ENCODE results near the gene OR6X1. TPM values are rescaled to one million over a fixed set of nuclear protein-coding genes. Genes with fewer than 3 reads are reported as not detected.
"Not testable (repeated sequence)": the region's sequence is repeated elsewhere in the genome, so short reads cannot be mapped to it uniquely, and the experiment has no call there.

The OR6X1 gene
- total RNA-seq, 6 experiments from 2014 or later: not detected

- no peak for TF ChIP-seq CTCF (IDR thresholded peaks at IDR 0.05)
- no peak overlapping the region; the same call in 1 of the 2 replicates for H3K27ac Mint-ChIP-seq
- H3K27me3 Mint-ChIP-seq (ENCODE audit: insufficient read depth): no peaks in the 10 kb centered on the region
- H3K4me1 Mint-ChIP-seq (ENCODE audit: low read depth): no peaks in the 10 kb centered on the region
- DNase-seq: peak; percentile 64
- H3K36me3 Mint-ChIP-seq (ENCODE audit: low read depth): peaks cover 10% of the 10 kb centered on the region; the same call in 1 of the 2 replicates
- no peak overlapping the region for H3K4me3 Mint-ChIP-seq
- peaks cover 24% of the 10 kb centered on the region for H3K9me3 Mint-ChIP-seq
Measured at GRCh38 chr11:123729602-123730001, 24.7 kb downstream of the OR6X1 start.

GRCh38 chr11:123725995-123726655 lies 28.2 kb downstream of the OR6X1 start:
- no peaks in the 10 kb centered on the region for H3K4me1 Mint-ChIP-seq (ENCODE audit: low read depth)

GRCh38 chr11:123719452-123719851 lies 34.9 kb downstream of the OR6X1 start:
- DNase-seq: peak; percentile 70
- peaks cover 8% of the 10 kb centered on the region for H3K4me1 Mint-ChIP-seq (ENCODE audit: low read depth)
- peaks cover 12% of the 10 kb centered on the region for H3K27me3 Mint-ChIP-seq (ENCODE audit: insufficient read depth)
- H3K36me3 Mint-ChIP-seq (ENCODE audit: low read depth): no peaks in the 10 kb centered on the region; the same call in 1 of the 2 replicates
- no peak overlapping the region for H3K4me3 Mint-ChIP-seq
- no peak overlapping the region for H3K27ac Mint-ChIP-seq
- no peak for TF ChIP-seq CTCF (IDR thresholded peaks at IDR 0.05)
- no peaks in the 10 kb centered on the region for H3K9me3 Mint-ChIP-seq

More at GRCh38 chr11:123725995-123726655, 28.2 kb downstream of the OR6X1 start:
- DNase-seq: no peak
- peaks cover 24% of the 10 kb centered on the region for H3K9me3 Mint-ChIP-seq
- H3K27ac Mint-ChIP-seq: no peak overlapping the region
- H3K4me3 Mint-ChIP-seq: no peak overlapping the region
- no peak for TF ChIP-seq CTCF (IDR thresholded peaks at IDR 0.05)
- no peaks in the 10 kb centered on the region for H3K27me3 Mint-ChIP-seq (ENCODE audit: insufficient read depth)
- no peaks in the 10 kb centered on the region; the same call in 1 of the 2 replicates for H3K36me3 Mint-ChIP-seq (ENCODE audit: low read depth)

GRCh38 chr11:123718469-123718868 lies 35.8 kb downstream of the OR6X1 start:
- TF ChIP-seq CTCF (IDR thresholded peaks at IDR 0.05): no peak
- Mint-ChIP-seq H3K27me3 (ENCODE audit: insufficient read depth) (peaks cover 18% of the 10 kb centered on the region), H3K4me3 (no peak overlapping the region), H3K36me3 (ENCODE audit: low read depth) (no peaks in the 10 kb centered on the region), H3K4me1 (ENCODE audit: low read depth) (peaks cover 8% of the 10 kb centered on the region), H3K27ac (no peak overlapping the region), H3K9me3 (no peaks in the 10 kb centered on the region)
- no peak for DNase-seq

- TF ChIP-seq CTCF (IDR thresholded peaks at IDR 0.05): no peak
Measured at GRCh38 chr11:123718063-123718462, 36.3 kb downstream of the OR6X1 start.

GRCh38 chr11:123712627-123713026 lies 41.7 kb downstream of the OR6X1 start:
- DNase-seq; H3K36me3 Mint-ChIP-seq (ENCODE audit: low read depth); H3K9me3 Mint-ChIP-seq; H3K27ac Mint-ChIP-seq; H3K4me3 Mint-ChIP-seq; H3K4me1 Mint-ChIP-seq (ENCODE audit: low read depth): not testable (repeated sequence)
- H3K27me3 Mint-ChIP-seq (ENCODE audit: insufficient read depth): peaks cover 27% of the 10 kb centered on the region

More at GRCh38 chr11:123718063-123718462, 36.3 kb downstream of the OR6X1 start:
- Mint-ChIP-seq H3K9me3 (no peaks in the 10 kb centered on the region), H3K27me3 (ENCODE audit: insufficient read depth) (peaks cover 20% of the 10 kb centered on the region), H3K4me3 (no peak overlapping the region), H3K4me1 (ENCODE audit: low read depth) (peaks cover 8% of the 10 kb centered on the region), H3K27ac (no peak overlapping the region), H3K36me3 (ENCODE audit: low read depth) (no peaks in the 10 kb centered on the region)
- DNase-seq: no peak

Data from HFFc6 (cell line).